Osteoblast (primary cell): Measurements from ENCODE around the gene CIT. TPM values are rescaled to one million over a fixed set of nuclear protein-coding genes. Genes with fewer than 3 reads are reported as not detected.
A peak's percentile ranks its signal among the peaks of the same experiment; 100 is the strongest.
"Not testable (repeated sequence)": the region's sequence is repeated elsewhere in the genome, so short reads cannot be mapped to it uniquely, and the experiment has no call there.

Source experiments
- DNase-seq: peaks from one replicate; pipeline ENCODE4 v3.0.0; 2011; ENCODE audit warnings: low spot score, mixed read lengths; ENCODE audit not compliant: insufficient read length; ENCODE audit errors: missing footprints
- H2AFZ ChIP-seq: 2 replicates; pipeline ENCODE4 v1.6.0; 2011; ENCODE audit warnings: mild to moderate bottlenecking, low read length
- H3K27ac ChIP-seq: 2 replicates; pipeline ENCODE4 v1.5.1; 2011; ENCODE audit warnings: mild to moderate bottlenecking, low read depth, low read length, moderate library complexity
- H3K27me3 ChIP-seq: 2 replicates; pipeline ENCODE4 v1.6.0; 2012; ENCODE audit warnings: mild to moderate bottlenecking, control low read depth, inconsistent platforms, low read length, moderate library complexity; ENCODE audit not compliant: insufficient read depth
- H3K36me3 ChIP-seq: 2 replicates; pipeline ENCODE4 v1.5.1; 2011; ENCODE audit warnings: mild to moderate bottlenecking, low read length, control low read depth, moderate library complexity; ENCODE audit not compliant: insufficient read depth
- H3K4me1 ChIP-seq: 2 replicates; pipeline ENCODE4 v1.5.1; 2011; ENCODE audit warnings: mild to moderate bottlenecking, low read length, control low read depth, moderate library complexity; ENCODE audit not compliant: insufficient read depth
- H3K4me2 ChIP-seq: 2 replicates; pipeline ENCODE4 v1.6.0; 2011; ENCODE audit warnings: mild to moderate bottlenecking, low read length; ENCODE audit not compliant: insufficient read depth
- H3K4me3 ChIP-seq: fragments of 200-600 bp; sonication (generic); 3 replicates; pipeline ENCODE4 v1.5.1; 2012; ENCODE audit warnings: mild to moderate bottlenecking, low read length, inconsistent platforms; ENCODE audit not compliant: insufficient read depth
- H3K79me2 ChIP-seq: 2 replicates; pipeline ENCODE4 v1.6.0; 2012; ENCODE audit warnings: mild to moderate bottlenecking, low read length, control low read depth, inconsistent platforms; ENCODE audit not compliant: insufficient read depth
- H3K9me3 ChIP-seq: 2 replicates; pipeline ENCODE4 v1.5.1; 2011; ENCODE audit warnings: low read depth, low read length, control low read depth
- H4K20me1 ChIP-seq: 2 replicates; pipeline ENCODE4 v1.6.0; 2012; ENCODE audit warnings: mild to moderate bottlenecking, low read length, control low read depth; ENCODE audit not compliant: insufficient read depth
- total RNA-seq: library from RNA; depleted of rRNA; stranded (reverse); fragments of >200 nt; gene quantifications from 2 replicates; pipeline ENCODE4 v1.2.3, GENCODE V29; 2012
- TF ChIP-seq, protein P1 (sequence below): IDR thresholded peaks from 2 replicates; pipeline ENCODE4 v1.5.1; 2011; ENCODE audit warnings: mild to moderate bottlenecking, low read depth, low read length, moderate library complexity; ENCODE audit errors: extremely low read depth

Gene CIT
- total RNA-seq, 1 donor: 10.1 TPM

DNA sequence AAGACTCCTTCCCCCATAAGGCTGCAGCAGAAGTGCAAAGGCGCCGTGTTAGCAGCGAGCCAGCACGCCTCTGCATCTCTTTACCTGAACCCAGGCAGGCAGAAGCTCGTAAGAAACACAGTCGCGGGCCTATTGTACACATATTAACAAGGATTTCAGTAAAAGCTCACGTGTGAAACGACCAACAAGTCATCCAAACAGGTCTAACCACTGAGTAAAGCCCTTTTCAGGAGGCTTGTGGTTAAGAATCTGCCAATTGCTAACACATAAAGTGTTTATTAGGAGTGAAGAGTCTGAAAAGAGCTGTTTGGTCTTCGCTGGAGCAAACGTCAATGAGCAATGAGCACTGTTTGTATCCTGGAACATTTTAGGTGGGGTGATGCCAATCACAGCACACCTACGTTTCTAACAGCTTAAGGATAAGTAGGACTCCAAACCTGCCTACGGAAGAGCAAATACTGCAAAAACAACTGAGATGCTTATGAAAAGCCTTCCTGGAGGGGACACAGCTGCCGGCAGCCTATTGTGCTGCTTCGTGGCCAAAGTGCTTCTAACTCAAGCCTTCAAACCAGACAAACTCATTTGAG, 166.1 kb downstream of the CIT start:
- H3K4me3 ChIP-seq: no peak overlapping the region

DNA sequence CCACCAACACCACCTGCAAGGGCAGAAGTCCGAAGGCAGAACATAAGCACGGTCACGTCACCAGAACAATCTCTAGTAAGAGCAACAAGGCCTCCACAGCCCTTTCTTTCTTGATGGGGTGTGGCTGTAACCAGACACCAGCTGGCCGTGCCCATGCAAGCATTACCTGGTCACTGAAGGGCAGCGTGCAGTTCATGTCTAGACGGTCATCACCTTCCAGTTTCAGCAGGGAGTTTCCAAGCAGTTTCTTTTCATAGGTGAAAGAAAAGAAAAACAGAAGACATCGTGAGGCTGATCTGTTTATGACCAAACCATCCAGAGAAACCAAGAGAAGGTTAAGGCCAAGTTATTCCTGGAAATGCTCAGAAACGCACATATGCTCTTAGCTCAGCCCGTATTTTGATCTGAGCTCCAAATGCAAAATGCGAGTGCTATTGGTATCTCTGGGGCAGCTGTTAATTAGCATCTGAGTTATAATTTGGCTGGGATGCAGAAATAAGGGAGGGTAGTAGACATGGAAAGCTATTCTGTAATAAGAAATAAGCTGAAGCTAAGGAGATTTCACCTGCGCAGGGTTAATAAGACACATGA, 166.7 kb downstream of the CIT start:
- H3K36me3 ChIP-seq: peaks cover 37% of the 10 kb centered on the region
- H3K4me1 ChIP-seq: no peaks in the 10 kb centered on the region
- no peaks in the 10 kb centered on the region for H3K27me3 ChIP-seq

More for the DNA sequence above, 166.1 kb downstream of the CIT start:
- H4K20me1 ChIP-seq: no peaks in the 10 kb centered on the region
- H2AFZ ChIP-seq: no peak overlapping the region
- H3K4me2 ChIP-seq: no peak overlapping the region
- H3K27me3 ChIP-seq: no peaks in the 10 kb centered on the region
- TF ChIP-seq, protein P1, sequence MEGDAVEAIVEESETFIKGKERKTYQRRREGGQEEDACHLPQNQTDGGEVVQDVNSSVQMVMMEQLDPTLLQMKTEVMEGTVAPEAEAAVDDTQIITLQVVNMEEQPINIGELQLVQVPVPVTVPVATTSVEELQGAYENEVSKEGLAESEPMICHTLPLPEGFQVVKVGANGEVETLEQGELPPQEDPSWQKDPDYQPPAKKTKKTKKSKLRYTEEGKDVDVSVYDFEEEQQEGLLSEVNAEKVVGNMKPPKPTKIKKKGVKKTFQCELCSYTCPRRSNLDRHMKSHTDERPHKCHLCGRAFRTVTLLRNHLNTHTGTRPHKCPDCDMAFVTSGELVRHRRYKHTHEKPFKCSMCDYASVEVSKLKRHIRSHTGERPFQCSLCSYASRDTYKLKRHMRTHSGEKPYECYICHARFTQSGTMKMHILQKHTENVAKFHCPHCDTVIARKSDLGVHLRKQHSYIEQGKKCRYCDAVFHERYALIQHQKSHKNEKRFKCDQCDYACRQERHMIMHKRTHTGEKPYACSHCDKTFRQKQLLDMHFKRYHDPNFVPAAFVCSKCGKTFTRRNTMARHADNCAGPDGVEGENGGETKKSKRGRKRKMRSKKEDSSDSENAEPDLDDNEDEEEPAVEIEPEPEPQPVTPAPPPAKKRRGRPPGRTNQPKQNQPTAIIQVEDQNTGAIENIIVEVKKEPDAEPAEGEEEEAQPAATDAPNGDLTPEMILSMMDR: no peak
- no peaks in the 10 kb centered on the region for H3K79me2 ChIP-seq
- no peaks in the 10 kb centered on the region for H3K9me3 ChIP-seq
- DNase-seq: peak; percentile 61
- H3K4me1 ChIP-seq: no peaks in the 10 kb centered on the region
- peaks cover 37% of the 10 kb centered on the region for H3K36me3 ChIP-seq
- H3K27ac ChIP-seq: no peak overlapping the region

DNA sequence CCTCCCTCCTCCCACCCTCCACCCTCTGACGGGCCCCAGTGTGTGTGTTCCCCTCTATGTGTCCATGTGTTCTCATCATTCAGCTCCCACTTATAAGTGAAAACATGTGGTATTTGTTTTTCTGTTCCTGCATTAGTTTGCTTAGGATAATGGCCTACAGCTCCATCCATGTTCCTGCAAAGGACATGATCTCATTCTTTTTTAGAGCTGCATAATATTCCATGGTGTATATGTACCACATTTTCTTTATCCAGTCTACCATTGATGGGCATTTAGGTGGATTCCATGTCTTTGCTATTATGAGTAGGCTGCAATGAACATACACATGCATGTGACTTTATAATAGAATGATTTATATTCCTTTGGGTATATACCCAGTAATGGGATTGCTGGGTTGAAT, 170.7 kb downstream of the CIT start:
- peaks cover 24% of the 10 kb centered on the region for H3K36me3 ChIP-seq

More for the DNA sequence above, 166.7 kb downstream of the CIT start:
- no peak for DNase-seq
- TF ChIP-seq, protein P1: no peak
- no peaks in the 10 kb centered on the region for H3K79me2 ChIP-seq
- no peak overlapping the region for H3K27ac ChIP-seq
- H3K9me3 ChIP-seq: no peaks in the 10 kb centered on the region
- no peaks in the 10 kb centered on the region for H4K20me1 ChIP-seq
- H2AFZ ChIP-seq: no peak overlapping the region
- H3K4me2 ChIP-seq: no peak overlapping the region
- no peak overlapping the region for H3K4me3 ChIP-seq

DNA sequence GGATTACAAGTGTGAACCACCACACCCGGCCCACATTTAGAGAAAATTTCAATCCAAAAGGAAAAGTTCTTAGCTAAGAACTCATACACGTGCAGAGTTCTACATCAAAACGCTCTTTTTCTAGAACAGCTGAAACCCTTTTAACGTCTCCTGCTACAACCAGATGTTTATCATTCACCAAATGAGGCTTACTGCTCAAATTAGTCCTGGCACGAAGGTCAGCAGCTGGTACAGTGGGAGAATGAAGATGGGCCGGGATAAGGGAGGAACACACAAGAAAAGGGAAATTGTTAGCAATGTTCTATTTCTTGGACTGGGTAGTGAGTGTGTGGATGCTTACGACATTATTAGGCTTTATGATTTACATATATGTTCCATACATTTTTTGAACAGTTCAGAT, 171.9 kb downstream of the CIT start:
- TF ChIP-seq, protein P1: no peak
- Histone ChIP-seq H3K27me3 (no peaks in the 10 kb centered on the region), H4K20me1 (no peaks in the 10 kb centered on the region), H3K4me2 (no peak overlapping the region), H3K79me2 (no peaks in the 10 kb centered on the region), H3K9me3 (no peaks in the 10 kb centered on the region), H3K4me3 (no peak overlapping the region), H2AFZ (no peak overlapping the region), H3K4me1 (peaks cover 8% of the 10 kb centered on the region), H3K27ac (no peak overlapping the region), H3K36me3 (peaks cover 22% of the 10 kb centered on the region)
- no peak for DNase-seq

More for the DNA sequence above, 170.7 kb downstream of the CIT start:
- H4K20me1 ChIP-seq, H3K4me1 ChIP-seq, H3K9me3 ChIP-seq, H3K4me3 ChIP-seq, H3K27ac ChIP-seq, H2AFZ ChIP-seq, H3K4me2 ChIP-seq, H3K79me2 ChIP-seq, H3K27me3 ChIP-seq, DNase-seq: not testable (repeated sequence)
